Uterus (tissue), 2 donors: ENCODE data around the gene HIP1R.

Experiments used
- CTCF ChIP-seq, 4 experiments: fragments of 200-600 bp in 2 of 4; fragments of 450-650 bp in 2 of 4; sonication (generic) in 2 of 4; IDR thresholded peaks; one replicate each; pipeline ENCODE4 v1.5.1; 2016 to 2019; ENCODE audit warnings: antibody characterized with exemption in 4 of 4, mild to moderate bottlenecking in 2 of 4, moderate library complexity in 1 of 4
- POLR2A ChIP-seq, 2 donors: fragments of 450-650 bp; IDR thresholded peaks; one replicate each; pipeline ENCODE4 v1.6.1; 2016; ENCODE audit warnings: antibody characterized with exemption in 2 of 2, mild to moderate bottlenecking in 1 of 2, moderate library complexity in 1 of 2

- TF ChIP-seq POLR2A (IDR thresholded peaks at IDR 0.05) (no peak), CTCF (IDR thresholded peaks at IDR 0.05) (peak; percentile 94 to 95 (median 94))
Observed at GRCh38 chr12:122860040-122860853, 25.0 kb downstream of the HIP1R start.
